Measurements from ENCODE around the gene USHBP1. TPM values are rescaled to one million over a fixed set of nuclear protein-coding genes. Genes with fewer than 3 reads are reported as not detected.

USHBP1 gene
- total RNA-seq, 1 experiment from 2014 or later: 12.3 TPM

- CTCF ChIA-PET: no interaction called here
- Mint-ChIP-seq H3K27ac (no peak overlapping the region), H3K4me1 (peaks cover 9% of the 10 kb centered on the region), H3K27me3 (ENCODE audit: low read depth) (peaks cover 2% of the 10 kb centered on the region; the same call in 1 of the 2 replicates), H3K9me3 (no peaks in the 10 kb centered on the region), H3K36me3 (peaks cover 17% of the 10 kb centered on the region), H3K4me3 (no peak overlapping the region)
- TF ChIP-seq PREB (CRISPR knock-in tag; IDR thresholded peaks at IDR 0.05; ENCODE audit: borderline replicate concordance) (no peak), FOXP4 (CRISPR knock-in tag; IDR thresholded peaks at IDR 0.05) (no peak), MAX (CRISPR knock-in tag; IDR thresholded peaks at IDR 0.05) (no peak), CBFB (CRISPR knock-in tag; IDR thresholded peaks at IDR 0.05; ENCODE audit: low read depth) (no peak), OVOL2 (CRISPR knock-in tag; IDR thresholded peaks at IDR 0.05; ENCODE audit: borderline replicate concordance) (no peak)
- no peak for ATAC-seq
- POLR2A ChIA-PET: interaction anchor here (0.7 kb wide), 1 partner anchor 15 kb away, joined by 5 read pairs; no protein-coding TSS in a partner anchor
- no peak for DNase-seq (ENCODE audit: low spot score)
These were observed 45.3 kb downstream of the USHBP1 start for GRCh38 chr19:17219286-17219685.

- no peak overlapping the region for H3K27ac Mint-ChIP-seq
- DNase-seq (ENCODE audit: low spot score) (no peak), ATAC-seq (no peak)
- H3K27me3 Mint-ChIP-seq (ENCODE audit: low read depth): no peaks in the 10 kb centered on the region
- H3K4me3 Mint-ChIP-seq: peak overlapping the region; percentile 89
- no peaks in the 10 kb centered on the region for H3K9me3 Mint-ChIP-seq
- H3K4me1 Mint-ChIP-seq: peaks cover 10% of the 10 kb centered on the region
- POLR2A ChIA-PET: interaction anchor here (0.9 to 2.2 kb wide), 11 partner anchors 9 to 94 kb away, joined by 3 to 15 read pairs (median 6); partner anchors contain the start of genes ANKLE1, DDA1 and OCEL1
- peaks cover 23% of the 10 kb centered on the region for H3K36me3 Mint-ChIP-seq
- TF ChIP-seq EMX1 (CRISPR knock-in tag; IDR thresholded peaks at IDR 0.05) (no peak), FOXP1 (CRISPR knock-in tag; IDR thresholded peaks at IDR 0.05; ENCODE audit: borderline replicate concordance) (peak; percentile 45; the same call in 1 of the 2 replicates)
- CTCF ChIA-PET: interaction anchor here (0.8 to 2.0 kb wide), 8 partner anchors 7 to 225 kb away, joined by 3 to 12 read pairs (median 6); partner anchors contain the start of genes BABAM1 and OCEL1
These were observed 48.4 kb downstream of the USHBP1 start for GRCh38 chr19:17216058-17216670.

- peaks cover 23% of the 10 kb centered on the region for H3K36me3 Mint-ChIP-seq
- H3K27ac Mint-ChIP-seq: peak within 1 kb of the TSS; percentile 98
- H3K4me1 Mint-ChIP-seq: peaks cover 10% of the 10 kb centered on the region
- ChIA-PET CTCF (interaction anchor here (0.5 to 2.0 kb wide), 16 partner anchors 8 to 555 kb away, joined by 3 to 12 read pairs (median 4); partner anchors contain the start of genes BABAM1, MRPL34, OCEL1 and SMIM7), POLR2A (interaction anchor here (0.9 to 2.2 kb wide), 15 partner anchors 9 to 139 kb away, joined by 3 to 15 read pairs (median 5); partner anchors contain the start of genes ANKLE1, DDA1 and OCEL1)
- H3K27me3 Mint-ChIP-seq (ENCODE audit: low read depth): no peaks in the 10 kb centered on the region
- peak within 1 kb of the TSS; percentile 89 for H3K4me3 Mint-ChIP-seq
- peak; percentile 90 for ATAC-seq
- H3K9me3 Mint-ChIP-seq: no peaks in the 10 kb centered on the region
- DNase-seq (ENCODE audit: low spot score): peak; percentile 87
- TF ChIP-seq ZNF423 (CRISPR knock-in tag; IDR thresholded peaks at IDR 0.05) (no peak), GTF2I (CRISPR knock-in tag; conservative IDR thresholded peaks at IDR 0.05) (no peak), E2F1 (CRISPR knock-in tag; IDR thresholded peaks at IDR 0.05) (no peak), JAZF1 (CRISPR knock-in tag; IDR thresholded peaks at IDR 0.05) (no peak), ZNF219 (CRISPR knock-in tag; IDR thresholded peaks at IDR 0.05; ENCODE audit: borderline replicate concordance) (no peak), AFF4 (CRISPR knock-in tag; IDR thresholded peaks at IDR 0.05; ENCODE audit: borderline replicate concordance) (no peak), EMX1 (CRISPR knock-in tag; IDR thresholded peaks at IDR 0.05) (no peak), HMGXB4 (CRISPR knock-in tag; IDR thresholded peaks at IDR 0.05) (no peak), TEAD1 (CRISPR knock-in tag; IDR thresholded peaks at IDR 0.05) (no peak)
These were observed 49.2 kb downstream of the USHBP1 start, which contains the start of gene USE1 for GRCh38 chr19:17215127-17215971. Gene USE1, plus strand, starts transcription at chr19:17215357. Its CDS starts 49 bp downstream, at chr19:17215406.

All from WTC11 (cell line).